Transverse colon (tissue), 4 donors: ENCODE data around the gene FANCI. TPM values are rescaled to one million over a fixed set of nuclear protein-coding genes. Genes with fewer than 3 reads are reported as not detected.

Experiments
- DNase-seq: peaks from one replicate; pipeline ENCODE4 v3.0.0-alpha.2; 2019
- H3K27ac ChIP-seq, 4 donors: fragments of 200-600 bp; sonication (generic); 2 replicates each; pipeline ENCODE4 v1.5.1; 2016 to 2018; ENCODE audit warnings: inconsistent platforms in 4 of 4
- H3K27me3 ChIP-seq: fragments of 200-600 bp; sonication (generic); 2 replicates; pipeline ENCODE4 v1.5.1; 2017; ENCODE audit warnings: inconsistent platforms
- H3K36me3 ChIP-seq, 4 donors: fragments of 200-600 bp; sonication (generic); 2 replicates each; pipeline ENCODE4 v1.5.1; 2017 to 2019; ENCODE audit warnings: inconsistent platforms in 4 of 4
- H3K4me1 ChIP-seq, 4 donors: fragments of 200-600 bp; sonication (generic); 2 replicates each; pipeline ENCODE4 v1.5.1; 2017 to 2020; ENCODE audit warnings: inconsistent platforms in 4 of 4
- H3K4me3 ChIP-seq, 4 donors: fragments of 200-600 bp; sonication (generic); 1 replicate in 1 of 4; 2 replicates in 3 of 4; pipeline versions ENCODE4 v1.5.1 to v1.6.1; 2017 to 2019; ENCODE audit warnings: inconsistent platforms in 4 of 4
- H3K9me3 ChIP-seq, 2 donors: fragments of 200-600 bp; sonication (generic); 2 replicates each; pipeline ENCODE4 v1.5.1; 2017 to 2019; ENCODE audit warnings: inconsistent platforms in 2 of 2
- EP300 ChIP-seq: sonication (generic); formaldehyde crosslinking; IDR thresholded peaks from one replicate; pipeline ENCODE4 v1.6.1; 2017; ENCODE audit warnings: antibody characterized with exemption, low read depth
- POLR2A ChIP-seq: fragments of 450-650 bp; IDR thresholded peaks from one replicate; pipeline ENCODE4 v1.6.1; 2016; ENCODE audit warnings: antibody characterized with exemption, mild to moderate bottlenecking, moderate library complexity
- POLR2AphosphoS5 ChIP-seq, 3 donors: sonication (generic); formaldehyde crosslinking; IDR thresholded peaks; one replicate each; pipeline ENCODE4 v1.6.1; 2016; ENCODE audit warnings: antibody characterized with exemption in 3 of 3
- WGBS, 2 donors: methylation state at CpG; one replicate each; pipeline ENCODE4 v1.1.5; 2018; ENCODE audit warnings: low coverage in 1 of 2; 5-methylcytosine and 5-hydroxymethylcytosine counted together
- in situ Hi-C, 4 donors: fragments of 200-750 bp; cut with MboI; loops; one replicate each; pipeline versions ENCODE4 v1.15.0 to v1.15.1; 2017; ENCODE audit warnings: low sequenced_read_pairs in 3 of 4, low pct_ligation_motif_present in 1 of 4, low pct_unique_long_range_greater_than_20kb in 1 of 4
- intact Hi-C: fragments of 100-400 bp; cut with DNase I; formaldehyde crosslinking; loops from one replicate; pipeline ENCODE4 v1.15.1; 2023; ENCODE audit warnings: low total_unique reads
- small RNA-seq, 4 donors: library from RNA; depleted of rRNA; stranded (forward); fragments of <200 nt; gene quantifications; one replicate each; pipeline ENCODE3, GENCODE V24; 2016
- total RNA-seq, 4 donors: library from RNA; depleted of rRNA; stranded (reverse); fragments of >200 nt; gene quantifications; one replicate each; pipeline ENCODE4 v1.1.0, GENCODE V29; 2016
- TF ChIP-seq, protein P1 (sequence below), 5 experiments: fragments of 200-600 bp in 3 of 5; fragments of 450-650 bp in 2 of 5; sonication (generic) in 3 of 5; IDR thresholded peaks; 1 replicate in 2 of 5; 2 replicates in 3 of 5; pipeline ENCODE4 v1.5.1; 2016 to 2017; ENCODE audit warnings: antibody characterized with exemption in 5 of 5, inconsistent platforms in 3 of 5, mild to moderate bottlenecking in 2 of 5, moderate library complexity in 1 of 5

The FANCI gene
- total RNA-seq, 4 donors from 2014 or later: 3.7 to 10.3 (median 4.5) TPM

GRCh38 chr15:89364741-89365450 is 121.1 kb downstream of the FANCI start:
- H3K4me3 ChIP-seq: no peak overlapping the region
- no peak for DNase-seq
- in situ Hi-C loops: loop anchor here in 1 of 4 donors (5.0 kb wide), 1 partner anchor 67 kb away; no protein-coding TSS in a partner anchor
- H3K27ac ChIP-seq: no peak overlapping the region
- no peaks in the 10 kb centered on the region for H3K9me3 ChIP-seq
- peaks cover 2 to 20% (median 16%) of the 10 kb centered on the region in 4 donors for H3K4me1 ChIP-seq
- TF ChIP-seq POLR2A (no peak), EP300 (no peak), POLR2AphosphoS5 (IDR thresholded peaks at IDR 0.05) (no peak)
- TF ChIP-seq, protein P1, sequence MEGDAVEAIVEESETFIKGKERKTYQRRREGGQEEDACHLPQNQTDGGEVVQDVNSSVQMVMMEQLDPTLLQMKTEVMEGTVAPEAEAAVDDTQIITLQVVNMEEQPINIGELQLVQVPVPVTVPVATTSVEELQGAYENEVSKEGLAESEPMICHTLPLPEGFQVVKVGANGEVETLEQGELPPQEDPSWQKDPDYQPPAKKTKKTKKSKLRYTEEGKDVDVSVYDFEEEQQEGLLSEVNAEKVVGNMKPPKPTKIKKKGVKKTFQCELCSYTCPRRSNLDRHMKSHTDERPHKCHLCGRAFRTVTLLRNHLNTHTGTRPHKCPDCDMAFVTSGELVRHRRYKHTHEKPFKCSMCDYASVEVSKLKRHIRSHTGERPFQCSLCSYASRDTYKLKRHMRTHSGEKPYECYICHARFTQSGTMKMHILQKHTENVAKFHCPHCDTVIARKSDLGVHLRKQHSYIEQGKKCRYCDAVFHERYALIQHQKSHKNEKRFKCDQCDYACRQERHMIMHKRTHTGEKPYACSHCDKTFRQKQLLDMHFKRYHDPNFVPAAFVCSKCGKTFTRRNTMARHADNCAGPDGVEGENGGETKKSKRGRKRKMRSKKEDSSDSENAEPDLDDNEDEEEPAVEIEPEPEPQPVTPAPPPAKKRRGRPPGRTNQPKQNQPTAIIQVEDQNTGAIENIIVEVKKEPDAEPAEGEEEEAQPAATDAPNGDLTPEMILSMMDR (IDR thresholded peaks at IDR 0.05): no peak
- intact Hi-C loops: loop anchor here (5.0 kb wide), 1 partner anchor 52 kb away; no protein-coding TSS in a partner anchor
- 20 to 39% methylated on average over 2 to 13 of the region's 13 CpGs for WGBS, 2 donors
- no peaks in the 10 kb centered on the region for H3K36me3 ChIP-seq
- peaks cover 100% of the 10 kb centered on the region for H3K27me3 ChIP-seq

DNA sequence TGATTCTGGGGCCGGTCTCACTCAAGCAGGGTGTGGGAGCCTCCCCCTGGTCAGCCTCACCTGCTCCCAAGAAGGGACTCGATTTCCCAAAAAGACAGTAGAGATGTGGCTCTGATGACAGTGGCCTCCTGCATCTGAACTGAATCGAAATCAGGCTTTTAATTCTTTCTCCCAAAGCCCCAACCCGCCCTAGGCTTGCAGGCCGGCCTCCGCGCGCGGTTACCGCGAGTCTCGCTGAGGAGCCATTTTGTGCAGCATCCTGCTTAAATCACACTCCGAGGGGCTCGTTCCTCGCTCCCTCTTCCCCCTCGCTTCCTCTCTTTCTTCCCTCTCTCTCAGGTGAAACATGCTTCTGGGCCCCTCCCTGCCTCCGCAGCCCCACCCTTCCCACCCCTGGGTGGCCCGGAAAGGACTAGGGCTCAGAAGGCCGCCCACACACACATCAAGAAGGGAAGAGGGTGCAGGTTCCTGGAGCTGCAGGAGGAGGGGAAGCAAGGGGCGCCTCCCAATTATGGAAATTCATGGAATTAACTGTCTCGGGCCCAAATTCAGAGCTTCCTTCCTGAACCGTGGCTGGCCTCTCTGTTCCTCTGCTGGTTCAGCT is 121.8 kb downstream of the FANCI start:
- in situ Hi-C loops: no loop called here
- intact Hi-C loops: loop anchor here (5.0 kb wide), 1 partner anchor 52 kb away; no protein-coding TSS in a partner anchor

More for the DNA sequence above, 121.8 kb downstream of the FANCI start:
- H3K27me3 ChIP-seq: peaks cover 100% of the 10 kb centered on the region
- H3K4me1 ChIP-seq: peaks cover 2 to 20% (median 16%) of the 10 kb centered on the region in 4 donors
- TF ChIP-seq POLR2A (no peak), EP300 (no peak), POLR2AphosphoS5 (IDR thresholded peaks at IDR 0.05) (no peak)
- TF ChIP-seq, protein P1 (IDR thresholded peaks at IDR 0.05): no peak
- H3K36me3 ChIP-seq: no peaks in the 10 kb centered on the region
- H3K9me3 ChIP-seq: no peaks in the 10 kb centered on the region
- 25 to 32% methylated on average over 14 to 22 of the region's 22 CpGs for WGBS, 2 donors
- no peak overlapping the region for H3K27ac ChIP-seq
- no peak overlapping the region for H3K4me3 ChIP-seq
- no peak for DNase-seq

Small RNA genes lying within 50 kb of the gene (small RNA-seq; reads per million reads assigned to genes)
- gene MIR6766: 0 reads per million in 4 donors

Other genes with a start within 250 kb of the FANCI start
- 10 to 100 TPM; 37.8 to 81.5 (median 58.3) TPM for gene ABHD2, start 155.5 kb upstream of the FANCI start, total RNA-seq
- gene RLBP1, start 22.4 kb upstream of the FANCI start, total RNA-seq: not detected
- gene POLG, start 90.8 kb downstream of the FANCI start, total RNA-seq: 100 to 1,000 TPM in 2 of 4 donors, 10 to 100 TPM in 2; 64.5 to 204 (median 114) TPM